Transverse colon (tissue), 4 donors: ENCODE measurements around the gene ERCC8.

Experiments
- EP300 ChIP-seq: sonication (generic); formaldehyde crosslinking; IDR thresholded peaks from one replicate; pipeline ENCODE4 v1.6.1; 2017; ENCODE audit warnings: antibody characterized with exemption, low read depth
- POLR2A ChIP-seq: fragments of 450-650 bp; IDR thresholded peaks from one replicate; pipeline ENCODE4 v1.6.1; 2016; ENCODE audit warnings: antibody characterized with exemption, mild to moderate bottlenecking, moderate library complexity
- POLR2AphosphoS5 ChIP-seq, 3 donors: sonication (generic); formaldehyde crosslinking; IDR thresholded peaks; one replicate each; pipeline ENCODE4 v1.6.1; 2016; ENCODE audit warnings: antibody characterized with exemption in 3 of 3
- TF ChIP-seq, protein P1 (sequence below), 5 experiments: fragments of 200-600 bp in 3 of 5; fragments of 450-650 bp in 2 of 5; sonication (generic) in 3 of 5; IDR thresholded peaks; 1 replicate in 2 of 5; 2 replicates in 3 of 5; pipeline ENCODE4 v1.5.1; 2016 to 2017; ENCODE audit warnings: antibody characterized with exemption in 5 of 5, inconsistent platforms in 3 of 5, mild to moderate bottlenecking in 2 of 5, moderate library complexity in 1 of 5

DNA sequence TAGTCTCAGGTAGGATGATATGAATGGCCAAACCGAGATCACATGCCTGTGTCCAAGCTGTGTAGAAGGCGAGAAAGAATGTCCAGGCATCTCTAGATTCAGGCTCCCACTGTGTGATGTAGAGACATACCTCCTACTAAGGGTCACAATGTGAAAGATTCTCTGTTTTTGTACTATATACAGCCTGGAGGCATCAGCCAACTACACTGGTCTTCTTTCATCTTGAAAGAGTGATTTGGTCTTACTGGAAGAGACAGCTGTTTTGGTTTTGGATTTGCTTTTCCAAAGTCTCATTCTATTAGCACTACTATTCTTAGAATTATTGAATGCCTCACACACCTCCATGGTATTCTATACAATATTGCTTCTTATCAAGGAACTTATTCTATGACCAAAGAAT, 26.4 kb downstream of the ERCC8 start:
- TF ChIP-seq, protein P1, sequence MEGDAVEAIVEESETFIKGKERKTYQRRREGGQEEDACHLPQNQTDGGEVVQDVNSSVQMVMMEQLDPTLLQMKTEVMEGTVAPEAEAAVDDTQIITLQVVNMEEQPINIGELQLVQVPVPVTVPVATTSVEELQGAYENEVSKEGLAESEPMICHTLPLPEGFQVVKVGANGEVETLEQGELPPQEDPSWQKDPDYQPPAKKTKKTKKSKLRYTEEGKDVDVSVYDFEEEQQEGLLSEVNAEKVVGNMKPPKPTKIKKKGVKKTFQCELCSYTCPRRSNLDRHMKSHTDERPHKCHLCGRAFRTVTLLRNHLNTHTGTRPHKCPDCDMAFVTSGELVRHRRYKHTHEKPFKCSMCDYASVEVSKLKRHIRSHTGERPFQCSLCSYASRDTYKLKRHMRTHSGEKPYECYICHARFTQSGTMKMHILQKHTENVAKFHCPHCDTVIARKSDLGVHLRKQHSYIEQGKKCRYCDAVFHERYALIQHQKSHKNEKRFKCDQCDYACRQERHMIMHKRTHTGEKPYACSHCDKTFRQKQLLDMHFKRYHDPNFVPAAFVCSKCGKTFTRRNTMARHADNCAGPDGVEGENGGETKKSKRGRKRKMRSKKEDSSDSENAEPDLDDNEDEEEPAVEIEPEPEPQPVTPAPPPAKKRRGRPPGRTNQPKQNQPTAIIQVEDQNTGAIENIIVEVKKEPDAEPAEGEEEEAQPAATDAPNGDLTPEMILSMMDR (IDR thresholded peaks at IDR 0.05): no peak
- no peak for TF ChIP-seq POLR2AphosphoS5 (IDR thresholded peaks at IDR 0.05)
- no peak for TF ChIP-seq POLR2A
- no peak for TF ChIP-seq EP300
